K562 (cell line): ENCODE measurements around the gene PIWIL1. TPM values are rescaled to one million over a fixed set of nuclear protein-coding genes. Genes with fewer than 3 reads are reported as not detected.

Source experiments
- ATAC-seq: fragments of 200-7000 bp; cut with Tn5 transposase; 3 replicates; pipeline ENCODE4 v1.9.1; 2020; ENCODE audit warnings: moderate library complexity
- BruUV-seq: library from RNA; stranded (reverse); fragments of 400-500 nt; replicated peaks from 2 replicates; lab custom pipeline; 2021; lab: Mats Ljungman, UMichigan
- CTCF ChIA-PET: fragments of 300-600 bp; formaldehyde crosslinking; extraction: SDS; loops from one replicate; lab custom pipeline; 2021; ENCODE audit warnings: low intra/inter-chr PET ratio; lab: Yijun Ruan, JAX
- POLR2A ChIA-PET: fragments of 300-600, 350-650 bp; sonication (Branson Sonifier 250); formaldehyde crosslinking; extraction: SDS; loops from one replicate; lab custom pipeline; 2021; ENCODE audit warnings: antibody characterized with exemption, inconsistent platforms; lab: Yijun Ruan, JAX
- DNase-seq, 4 experiments: peaks; one replicate each; pipeline versions ENCODE4 v3.0.0 to v3.0.0-alpha.2; 2011 to 2018; ENCODE audit warnings: low spot score in 3 of 4, mixed read lengths in 3 of 4; ENCODE audit errors: extremely low read depth in 1 of 4
- FAIRE-seq: peaks from 2 replicates; lab custom pipeline; 2011; peaks lifted over from hg19 to GRCh38; lab: Jason Lieb, UNC
- H2AFZ ChIP-seq: 2 replicates; pipeline ENCODE4 v1.6.0; 2011; ENCODE audit warnings: low read depth, low read length, control low read depth, inconsistent platforms
- H3K27ac ChIP-seq: fragments of 200-600 bp; 3 replicates; pipeline ENCODE4 v1.8.0; 2011; ENCODE audit warnings: low read depth, mild to moderate bottlenecking, control low read depth, inconsistent platforms, low read length, moderate library complexity, mixed read lengths; ENCODE audit errors: extremely low read depth
- H3K27me3 ChIP-seq, 2 experiments: fragments of 300-600 bp in 1 of 2; 2 replicates in 1 of 2; 3 replicates in 1 of 2; pipeline versions ENCODE4 v1.6.0 to v1.8.0; 2011; ENCODE audit warnings: inconsistent platforms in 2 of 2, low read length in 2 of 2, mild to moderate bottlenecking in 1 of 2, mixed read lengths in 1 of 2, moderate library complexity in 1 of 2; ENCODE audit not compliant: control insufficient read depth in 2 of 2, insufficient read depth in 2 of 2
- H3K36me3 ChIP-seq: fragments of 300-600 bp; 3 replicates; pipeline ENCODE4 v1.8.0; 2011; ENCODE audit warnings: mild to moderate bottlenecking, low read length, inconsistent platforms; ENCODE audit not compliant: control insufficient read depth, insufficient read depth
- H3K4me1 ChIP-seq, 2 experiments: fragments of 200-600 bp in 1 of 2; replicated peaks in 1 of 2; 2 replicates in 1 of 2; 3 replicates in 1 of 2; pipeline versions ENCODE4 v1.5.1 to v1.8.0; 2011; ENCODE audit warnings: inconsistent platforms in 2 of 2, low read length in 2 of 2, mild to moderate bottlenecking in 1 of 2, mixed read lengths in 1 of 2, moderate library complexity in 1 of 2; ENCODE audit not compliant: control insufficient read depth in 2 of 2, insufficient read depth in 2 of 2
- H3K4me2 ChIP-seq: 2 replicates; pipeline ENCODE4 v1.6.1; 2011; ENCODE audit warnings: low read length, control low read depth, inconsistent platforms, mixed read lengths; ENCODE audit not compliant: insufficient read depth
- H3K4me3 ChIP-seq: fragments of 200-600 bp; sonication (generic), shearing (Covaris generic); 2 replicates; pipeline ENCODE4 v1.5.1; 2016; ENCODE audit warnings: control low read depth, inconsistent platforms
- H3K79me2 ChIP-seq: fragments of 200-600 bp; 3 replicates; pipeline ENCODE4 v1.8.0; 2011; ENCODE audit warnings: low read length, inconsistent platforms; ENCODE audit not compliant: control insufficient read depth, insufficient read depth
- H3K9ac ChIP-seq, 2 experiments: 2 replicates each; pipeline versions ENCODE4 v1.6.0 to v1.6.1; 2011; ENCODE audit warnings: low read depth in 2 of 2, low read length in 2 of 2, control low read depth in 1 of 2, inconsistent platforms in 1 of 2, mild to moderate bottlenecking in 1 of 2, mixed read lengths in 1 of 2; ENCODE audit not compliant: insufficient read depth in 1 of 2
- H3K9me1 ChIP-seq: one replicate; pipeline ENCODE4 v1.6.0; 2011; ENCODE audit warnings: inconsistent platforms, mild to moderate bottlenecking, low read length, moderate library complexity; ENCODE audit not compliant: control insufficient read depth, insufficient read depth
- H3K9me3 ChIP-seq: replicated peaks from 2 replicates; pipeline ENCODE4 v1.5.1; 2011; ENCODE audit warnings: low read depth, low read length, inconsistent platforms; ENCODE audit not compliant: control insufficient read depth, insufficient read depth
- H4K20me1 ChIP-seq: replicated peaks from 2 replicates; pipeline ENCODE4 v1.6.1; 2011; ENCODE audit warnings: low read length, inconsistent platforms, mixed read lengths; ENCODE audit not compliant: control insufficient read depth, insufficient read depth
- CTCF ChIP-seq, 3 experiments: IDR thresholded peaks in 2 of 3; conservative IDR thresholded peaks in 1 of 3; 2 replicates each; pipeline ENCODE4 v1.5.1; 2011 to 2012; ENCODE audit warnings: low read length in 3 of 3, mild to moderate bottlenecking in 3 of 3, control low read depth in 2 of 3, improper control_type of control experiment in 1 of 3, inconsistent platforms in 1 of 3, low read depth in 1 of 3, mixed read lengths in 1 of 3, moderate library complexity in 1 of 3; ENCODE audit not compliant: insufficient read depth in 2 of 3
- SNAPC5 ChIP-seq: fragments of 250-450 bp; sonication (Bioruptor Pico); IDR thresholded peaks from 2 replicates; pipeline ENCODE4 v1.8.0; 2021; ENCODE audit warnings: moderate library complexity, mild to moderate bottlenecking, inconsistent platforms
- WGBS: fragments of 100-300 bp; shearing (Covaris generic); methylation state at CpG from one replicate; pipeline ENCODE4 v1.1.6; 2016; ENCODE audit warnings: low coverage, mixed read lengths; ENCODE audit not compliant: insufficient coverage; ENCODE audit errors: missing lambda C conversion rate; 5-methylcytosine and 5-hydroxymethylcytosine counted together
- in situ Hi-C: fragments of 300-500 bp; cut with MboI; formaldehyde crosslinking; loops from 4 replicates; pipeline ENCODE4 v1.15.0; 2018; ENCODE audit warnings: inconsistent platforms, mixed read lengths
- intact Hi-C: fragments of 100-400 bp; cut with micrococcal nuclease; formaldehyde crosslinking; loops from 2 replicates; pipeline ENCODE4 v1.14.2; 2022
- polyA plus RNA-seq, 8 experiments: library from polyadenylated mRNA; depleted of rRNA in 4 of 8; stranded (reverse) in 5 of 8; unstranded in 3 of 8; fragments of >200 nt; fragmentation: Nextera tagmentation in 2 of 8; fragmentation: Illumina TruSeq in 1 of 8; extraction: Ambion mirVana in 2 of 8; extraction: Trizol in 1 of 8; gene quantifications; 2 replicates each; pipeline versions ENCODE4 v1.2.1 to v1.2.3, GENCODE V29; 2011 to 2014; ENCODE audit warnings: inconsistent platforms in 1 of 8, missing spikeins in 1 of 8
- total RNA-seq, 7 experiments: library from RNA; depleted of rRNA in 6 of 7; stranded (reverse); fragments of >200 nt in 6 of 7; fragmentation: Illumina TruSeq in 2 of 7; extraction: Trizol in 2 of 7; gene quantifications; 2 replicates each; pipeline versions ENCODE4 v1.2.1 to v1.2.3, GENCODE V29; 2011 to 2021; ENCODE audit warnings: low replicate concordance in 1 of 7
- TF ChIP-seq, protein P1 (sequence below): fragments of 250-450 bp; sonication (Bioruptor Pico); IDR thresholded peaks from 2 replicates; pipeline ENCODE4 v1.5.0; 2020; ENCODE audit warnings: mild to moderate bottlenecking, borderline replicate concordance

PIWIL1 gene
- total and polyA plus RNA-seq, 9 of the 15 experiments (the other 6 are each of a cell fraction or from before 2014, with no cell fraction given), result not detected

DNA sequence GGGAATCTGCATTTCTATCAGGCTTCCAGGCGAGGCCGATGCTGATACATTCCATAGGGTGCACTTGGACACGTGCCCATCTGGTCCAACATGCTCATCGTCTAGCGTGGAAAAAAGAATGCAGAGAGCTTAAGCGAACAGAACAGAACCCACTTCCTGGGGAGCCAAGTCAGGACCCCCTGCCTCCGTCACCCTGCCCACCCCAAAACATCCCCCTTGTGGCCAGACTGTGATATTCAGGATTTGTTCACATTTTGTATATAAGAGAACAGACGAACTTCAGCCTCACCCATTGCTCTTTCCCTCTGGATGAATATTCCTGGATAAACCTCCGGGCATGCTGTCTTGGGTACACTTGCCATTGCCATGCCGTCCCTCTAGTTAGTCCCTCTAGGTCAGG lies 4.3 kb upstream of the PIWIL1 start:
- Histone ChIP-seq H3K4me3 (no peak overlapping the region), H3K79me2 (no peaks in the 10 kb centered on the region), H3K9me3 (no peaks in the 10 kb centered on the region), H2AFZ (no peak overlapping the region), H3K9me1 (no peaks in the 10 kb centered on the region), H4K20me1 (no peaks in the 10 kb centered on the region), H3K36me3 (no peaks in the 10 kb centered on the region), H3K27ac (no peak overlapping the region), H3K4me1 (peaks cover 0 to 3% of the 10 kb centered on the region in 2 experiments; a peak in 2 of 5 replicates), H3K27me3 (peaks cover 2 to 15% of the 10 kb centered on the region in 2 experiments; a peak in 2 of 5 replicates), H3K4me2 (no peak overlapping the region), H3K9ac (no peak overlapping the region)
- WGBS, result 2% methylated on average over 10 of the region's 10 CpGs
- TF ChIP-seq, protein P1, sequence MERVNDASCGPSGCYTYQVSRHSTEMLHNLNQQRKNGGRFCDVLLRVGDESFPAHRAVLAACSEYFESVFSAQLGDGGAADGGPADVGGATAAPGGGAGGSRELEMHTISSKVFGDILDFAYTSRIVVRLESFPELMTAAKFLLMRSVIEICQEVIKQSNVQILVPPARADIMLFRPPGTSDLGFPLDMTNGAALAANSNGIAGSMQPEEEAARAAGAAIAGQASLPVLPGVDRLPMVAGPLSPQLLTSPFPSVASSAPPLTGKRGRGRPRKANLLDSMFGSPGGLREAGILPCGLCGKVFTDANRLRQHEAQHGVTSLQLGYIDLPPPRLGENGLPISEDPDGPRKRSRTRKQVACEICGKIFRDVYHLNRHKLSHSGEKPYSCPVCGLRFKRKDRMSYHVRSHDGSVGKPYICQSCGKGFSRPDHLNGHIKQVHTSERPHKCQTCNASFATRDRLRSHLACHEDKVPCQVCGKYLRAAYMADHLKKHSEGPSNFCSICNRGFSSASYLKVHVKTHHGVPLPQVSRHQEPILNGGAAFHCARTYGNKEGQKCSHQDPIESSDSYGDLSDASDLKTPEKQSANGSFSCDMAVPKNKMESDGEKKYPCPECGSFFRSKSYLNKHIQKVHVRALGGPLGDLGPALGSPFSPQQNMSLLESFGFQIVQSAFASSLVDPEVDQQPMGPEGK, result no peak
- no peak for TF ChIP-seq SNAPC5
- 0 out of 6 replicates have a peak, but pooled peaks of 1 of the 3 experiments have one; percentile 27 for TF ChIP-seq CTCF (IDR thresholded peaks at IDR 0.05 in 2 of 3, conservative IDR thresholded peaks at IDR 0.05 in 1 of 3; ENCODE audit: insufficient read depth in 2 of 3, low read depth in 1 of 3, low read length in 3 of 3)
- intact Hi-C loops (loop anchor here (5.0 kb wide), 1 partner anchor 301 kb away; no protein-coding TSS in a partner anchor), in situ Hi-C loops (loop anchor here (5.0 kb wide), 1 partner anchor 286 kb away; no protein-coding TSS in a partner anchor)
- POLR2A ChIA-PET, result interaction anchor here (0.6 kb wide), 1 partner anchor 25 kb away, joined by 3 read pairs; no protein-coding TSS in a partner anchor
- FAIRE-seq, result no peak
- no peak for ATAC-seq
- no TSS peak for BruUV-seq
- CTCF ChIA-PET, result no interaction called here
- DNase-seq, result no peak
